GM19099 (cell line): ENCODE measurements around the gene ASPHD2.

Experiments used
- POLR2A ChIP-seq: IDR thresholded peaks from 3 replicates; pipeline ENCODE4 v1.6.1; 2011; ENCODE audit warnings: low read depth; ENCODE audit not compliant: insufficient read length; ENCODE audit errors: extremely low read depth

ASPHD2 gene

GRCh38 chr22:26409719-26410335, 19.2 kb upstream of the ASPHD2 start:
- no peak for TF ChIP-seq POLR2A

- TF ChIP-seq POLR2A: no peak
These were observed 18.7 kb upstream of the ASPHD2 start for GRCh38 chr22:26410386-26410785.

GRCh38 chr22:26414347-26414746, 14.7 kb upstream of the ASPHD2 start:
- no peak for TF ChIP-seq POLR2A

- TF ChIP-seq POLR2A: no peak
These were observed 12.8 kb upstream of the ASPHD2 start for GRCh38 chr22:26416256-26416655.

GRCh38 chr22:26416670-26417276, 12.3 kb upstream of the ASPHD2 start:
- no peak for TF ChIP-seq POLR2A

DNA sequence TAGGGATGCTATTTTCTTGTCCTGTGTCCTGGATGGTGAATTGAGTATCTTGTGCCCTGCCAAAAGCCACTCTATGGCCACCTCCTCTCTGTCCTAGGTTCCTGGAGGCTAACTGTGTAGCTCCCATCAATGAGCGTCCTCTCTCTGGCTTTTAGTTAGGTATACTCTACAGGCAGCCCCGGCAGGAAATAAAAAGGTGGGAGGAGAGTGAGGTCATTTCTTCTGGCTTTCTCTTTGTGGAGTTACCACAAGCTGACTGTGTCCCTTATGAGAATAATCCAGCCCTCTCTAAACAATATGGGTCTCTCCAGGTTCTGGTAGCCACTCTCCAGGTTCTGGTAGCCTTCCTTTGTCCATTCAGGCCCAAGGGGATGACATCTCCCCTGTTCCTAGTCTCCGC, 11.7 kb upstream of the ASPHD2 start:
- TF ChIP-seq POLR2A: no peak

GRCh38 chr22:26418620-26419019, 10.4 kb upstream of the ASPHD2 start:
- no peak for TF ChIP-seq POLR2A

- TF ChIP-seq POLR2A: no peak
These were observed 2.1 kb upstream of the ASPHD2 start for GRCh38 chr22:26426924-26427323.

- no peak for TF ChIP-seq POLR2A
These were observed 612 bp downstream of the ASPHD2 start for GRCh38 chr22:26429458-26430286.

DNA sequence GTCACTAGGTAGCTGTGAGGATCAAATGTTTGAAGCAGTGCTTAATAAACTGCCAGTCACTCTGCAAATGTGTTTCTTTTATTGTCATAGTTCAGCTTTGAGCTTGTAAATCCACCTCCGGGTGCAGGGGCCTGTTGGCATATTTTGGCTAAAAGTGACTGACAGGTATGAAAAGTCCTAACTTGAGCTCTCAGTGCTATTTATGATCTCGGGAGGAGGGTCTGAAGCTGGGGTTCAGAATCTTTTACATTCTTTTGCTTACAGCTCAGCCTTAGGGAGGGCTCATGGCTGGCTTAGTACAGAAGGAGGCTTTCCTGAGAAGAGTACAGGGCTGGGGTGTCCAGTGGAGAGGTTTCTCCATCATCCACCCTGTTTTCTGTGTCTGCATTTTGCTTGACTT, 1.5 kb downstream of the ASPHD2 start:
- TF ChIP-seq POLR2A: no peak

GRCh38 chr22:26431261-26431995, 2.4 kb downstream of the ASPHD2 start:
- no peak for TF ChIP-seq POLR2A

DNA sequence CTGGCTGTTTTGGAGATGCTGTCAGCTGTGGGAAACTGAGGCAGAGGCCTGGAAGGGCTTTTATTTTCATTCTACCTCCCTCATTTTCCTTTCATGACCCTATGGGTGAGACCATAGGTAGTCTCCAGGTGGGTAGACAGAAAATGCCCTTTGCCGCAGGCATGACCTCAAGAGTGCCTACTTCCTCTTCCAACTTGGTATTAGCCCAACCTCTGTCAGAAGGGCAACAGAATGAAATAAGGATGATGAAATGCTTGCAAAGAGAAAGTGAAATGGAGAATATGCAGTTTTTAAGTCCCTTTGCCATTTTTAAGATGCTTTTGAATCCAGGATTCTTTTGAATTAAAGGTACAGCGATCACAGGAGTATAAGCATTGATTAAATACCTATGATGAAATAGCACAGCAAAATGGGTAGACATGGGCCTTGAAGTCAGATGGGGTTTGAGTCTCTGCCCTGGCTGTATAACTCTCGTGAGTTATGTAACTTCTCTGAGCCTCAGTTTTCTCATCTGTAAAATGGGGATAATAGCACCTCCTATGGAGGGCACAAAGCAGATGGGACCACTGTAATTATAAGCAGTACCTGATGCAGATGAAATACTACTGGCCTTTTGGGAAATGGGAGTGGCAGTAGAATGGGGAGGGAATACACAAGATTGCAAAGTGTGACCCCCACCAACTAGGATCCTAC, 3.7 kb downstream of the ASPHD2 start:
- TF ChIP-seq POLR2A: no peak

DNA sequence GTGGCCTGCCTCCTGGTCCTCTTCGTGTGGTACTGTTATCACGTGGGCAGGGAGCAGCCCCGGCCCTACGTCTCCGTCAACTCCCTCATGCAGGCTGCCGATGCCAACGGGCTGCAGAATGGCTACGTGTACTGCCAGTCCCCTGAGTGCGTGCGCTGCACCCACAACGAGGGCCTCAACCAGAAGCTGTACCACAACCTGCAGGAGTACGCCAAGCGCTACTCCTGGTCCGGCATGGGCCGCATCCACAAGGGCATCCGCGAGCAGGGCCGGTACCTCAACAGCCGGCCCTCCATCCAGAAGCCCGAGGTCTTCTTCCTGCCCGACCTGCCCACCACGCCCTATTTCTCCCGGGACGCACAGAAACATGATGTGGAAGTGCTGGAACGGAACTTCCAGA, 4.7 kb downstream of the ASPHD2 start:
- TF ChIP-seq POLR2A: no peak

- no peak for TF ChIP-seq POLR2A
These were observed 6.5 kb downstream of the ASPHD2 start for GRCh38 chr22:26435327-26436093.

GRCh38 chr22:26436903-26437515, 7.9 kb downstream of the ASPHD2 start:
- no peak for TF ChIP-seq POLR2A
